ENCODE data around the gene IFIH1.

GRCh38 chr2:162312853-162313252, 5.6 kb downstream of the IFIH1 start:
- TF ChIP-seq CTCF (conservative IDR thresholded peaks at IDR 0.05 in 1 of 2, IDR thresholded peaks at IDR 0.05 in 1 of 2; ENCODE audit: extremely low read depth in 1 of 2, insufficient read depth in 1 of 2, low read depth in 1 of 2, low read length in 2 of 2) (no peak), EZH2 (IDR thresholded peaks at IDR 0.05; ENCODE audit: borderline replicate concordance, low read length) (no peak)

Measured in mammary epithelial cell (primary cell).